HG03565 (cell line): ENCODE data around the gene FAM168B.
"Not testable (repeated sequence)": the region's sequence is repeated elsewhere in the genome, so short reads cannot be mapped to it uniquely, and the experiment has no call there.

Experiments used
- ATAC-seq: cut with Tn5 transposase; IDR thresholded peaks from one replicate; pipeline ENCODE4 v1.9.1; 2021; ENCODE audit warnings: mild to moderate bottlenecking, moderate library complexity; ENCODE audit not compliant: unreplicated experiment

Gene FAM168B, protein sequence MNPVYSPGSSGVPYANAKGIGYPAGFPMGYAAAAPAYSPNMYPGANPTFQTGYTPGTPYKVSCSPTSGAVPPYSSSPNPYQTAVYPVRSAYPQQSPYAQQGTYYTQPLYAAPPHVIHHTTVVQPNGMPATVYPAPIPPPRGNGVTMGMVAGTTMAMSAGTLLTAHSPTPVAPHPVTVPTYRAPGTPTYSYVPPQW

DNA sequence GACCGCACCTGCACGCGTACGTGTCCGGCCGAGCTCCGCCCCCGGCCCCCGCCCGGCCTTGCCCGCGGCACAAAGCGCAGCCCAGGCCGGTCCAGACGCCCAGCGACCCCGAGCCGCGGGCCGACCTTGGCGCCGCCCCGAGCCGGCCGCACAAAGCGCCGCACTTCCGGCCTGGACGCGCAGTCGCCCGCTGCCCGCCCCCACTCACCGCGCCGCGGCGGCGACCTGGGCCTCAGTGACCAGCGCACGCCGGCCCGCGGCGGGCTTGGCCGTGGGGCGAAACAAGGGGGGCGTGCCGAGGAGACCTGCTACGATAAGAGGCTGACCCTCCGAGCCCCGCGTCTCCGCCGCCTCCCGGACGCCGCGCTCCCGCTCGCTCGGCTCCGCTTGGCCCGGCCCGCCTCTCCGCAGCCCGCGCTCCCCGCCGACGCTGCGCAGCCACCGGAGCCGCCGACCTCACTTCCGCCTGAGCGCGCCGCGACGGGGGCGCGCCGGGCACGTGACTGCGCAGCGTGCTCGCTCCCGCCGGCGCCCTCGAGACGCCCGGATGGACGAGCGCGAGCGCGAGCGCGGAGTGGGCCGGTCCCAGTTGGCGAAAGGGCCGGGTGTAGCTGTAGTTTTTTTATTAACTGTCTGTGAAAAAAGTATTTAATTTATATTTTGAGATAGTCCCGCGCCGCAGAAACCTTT lies at the start of gene FAM168B:
Gene FAM168B (minus strand): TSS at position 455 of the 690 bp plus-strand sequence. CDS start 10,814 bp downstream, outside the sequence.
- ATAC-seq, result peak; percentile 79

DNA sequence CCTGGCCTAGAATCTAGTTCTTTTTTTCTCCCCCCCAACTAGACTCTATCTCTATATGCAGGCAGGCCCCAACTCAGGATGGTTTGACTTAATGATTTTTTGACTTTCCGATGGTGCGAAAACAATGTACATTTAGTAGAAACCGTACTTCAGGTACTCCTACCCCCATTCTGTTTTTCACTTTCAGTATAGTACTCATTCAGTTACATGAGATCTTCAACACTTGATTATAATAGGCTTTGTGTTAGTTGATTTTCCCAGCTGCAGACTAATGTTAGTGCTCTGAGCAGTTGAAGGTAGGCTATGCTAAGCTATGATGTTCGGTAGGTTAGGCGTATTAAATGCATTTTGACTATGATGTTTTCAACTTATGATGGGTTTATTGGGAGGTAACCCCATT lies 49.6 kb upstream of the FAM168B start:
- ATAC-seq, result no peak

DNA sequence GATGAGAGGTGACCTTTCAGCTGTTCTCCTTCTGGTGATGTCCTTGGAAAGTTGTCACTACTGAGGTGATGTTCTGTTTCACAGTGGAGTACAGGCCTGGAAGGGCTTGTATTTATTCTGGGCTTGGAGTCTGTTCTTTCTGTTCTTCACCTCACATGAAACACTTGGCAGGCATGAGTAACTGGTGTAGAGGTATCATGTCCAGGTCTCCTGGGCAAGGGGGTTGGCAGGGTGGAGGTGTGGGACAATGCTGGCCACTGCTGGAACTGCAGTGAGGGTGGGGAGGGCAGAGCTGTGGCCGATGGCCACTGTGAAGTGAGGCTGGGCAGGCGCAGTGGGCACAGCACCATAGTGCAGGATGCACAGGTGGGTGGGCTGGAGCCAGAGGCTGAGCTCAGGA lies 47.3 kb upstream of the FAM168B start:
- no peak for ATAC-seq

DNA sequence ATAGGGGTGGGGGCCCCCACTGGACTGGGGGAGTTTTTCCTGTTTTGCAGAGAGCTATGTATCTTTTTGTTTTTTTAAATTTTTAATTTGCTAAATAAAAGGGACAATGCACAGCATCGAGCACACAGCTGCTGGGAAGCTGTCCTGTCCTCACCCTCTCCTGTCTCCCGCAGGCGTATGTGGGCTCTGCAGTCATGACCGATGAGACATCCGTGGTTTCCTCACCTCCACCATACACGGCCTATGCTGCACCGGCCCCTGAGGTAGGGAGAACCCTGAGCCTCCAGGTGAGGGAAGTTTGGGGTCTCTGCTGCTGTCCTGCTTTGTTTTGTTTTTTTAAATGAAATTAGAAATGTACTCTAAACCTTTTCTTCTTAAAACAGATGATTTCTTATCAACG lies 39.5 kb upstream of the FAM168B start:
- ATAC-seq, result no peak

DNA sequence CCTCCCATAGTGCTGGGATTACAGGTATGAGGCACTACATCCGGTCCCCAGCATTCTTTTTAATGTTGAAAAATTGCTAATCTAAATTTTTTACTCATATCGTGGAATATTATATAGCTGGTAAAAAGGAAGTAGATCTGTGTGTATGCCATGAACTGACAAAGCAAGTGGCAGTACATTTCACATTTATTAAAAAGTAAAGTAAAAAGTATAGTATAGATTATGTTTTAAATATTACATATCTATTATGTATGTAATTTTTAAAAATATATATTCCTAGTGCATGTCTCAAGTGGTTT lies 37.0 kb upstream of the FAM168B start:
- ATAC-seq, result no peak

DNA sequence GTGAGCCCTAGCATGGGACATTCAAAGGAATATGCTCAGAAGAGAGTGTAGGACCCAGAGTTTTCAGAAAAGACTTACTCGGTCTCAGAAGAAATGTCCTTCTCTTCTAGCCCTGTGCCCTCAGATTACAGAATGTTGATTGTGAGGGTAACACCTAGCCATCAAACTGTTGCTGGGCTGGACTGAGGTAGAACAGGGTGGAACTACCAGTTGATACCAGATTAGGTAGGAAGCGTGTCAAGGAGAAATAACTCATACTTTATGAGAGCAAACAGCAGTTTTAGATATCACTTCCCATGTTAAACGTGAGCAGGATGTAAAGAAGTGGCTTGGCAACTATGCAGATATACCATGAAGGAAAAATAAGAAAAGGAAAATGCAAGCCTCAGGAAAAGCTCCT lies 34.7 kb upstream of the FAM168B start:
- no peak for ATAC-seq

DNA sequence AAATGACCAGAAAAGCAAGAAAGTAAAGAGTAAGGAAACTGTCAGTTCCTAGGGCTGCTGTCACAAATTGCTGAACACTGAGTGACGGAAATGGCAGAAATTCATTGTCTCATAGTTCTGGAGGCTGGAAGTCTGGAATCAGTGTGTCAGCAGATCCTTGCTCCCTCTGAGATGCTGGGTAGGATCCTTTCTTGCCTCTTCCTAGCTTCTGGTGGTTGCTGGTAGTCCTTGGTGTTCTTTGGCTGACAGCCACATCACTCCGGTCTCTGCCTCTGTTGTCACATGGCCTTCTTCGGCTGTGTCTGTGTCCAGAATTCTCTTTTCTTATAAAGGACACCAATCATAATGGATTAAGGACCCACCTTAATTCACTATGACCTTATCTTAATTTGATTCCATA lies 33.8 kb upstream of the FAM168B start:
- ATAC-seq, result no peak

DNA sequence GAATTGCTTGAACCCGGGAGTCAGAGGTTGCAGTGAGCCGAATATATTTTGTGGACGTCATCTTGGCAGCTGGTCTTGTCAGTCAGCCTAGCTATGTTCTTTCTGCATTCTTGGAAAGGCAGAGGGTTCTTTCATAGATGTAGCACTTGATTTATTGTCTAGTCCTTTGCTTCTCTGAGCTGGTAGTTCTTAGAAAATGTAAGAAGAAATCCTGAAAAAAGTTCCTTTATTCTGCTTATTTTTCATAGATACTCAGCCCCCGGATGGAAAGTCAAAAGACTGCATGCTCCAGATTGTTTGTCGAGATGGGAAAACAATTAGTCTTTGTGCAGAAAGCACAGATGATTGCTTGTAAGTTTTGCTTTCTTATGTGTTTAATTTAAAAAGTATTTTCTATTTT lies 33.2 kb upstream of the FAM168B start:
- ATAC-seq, result no peak

DNA sequence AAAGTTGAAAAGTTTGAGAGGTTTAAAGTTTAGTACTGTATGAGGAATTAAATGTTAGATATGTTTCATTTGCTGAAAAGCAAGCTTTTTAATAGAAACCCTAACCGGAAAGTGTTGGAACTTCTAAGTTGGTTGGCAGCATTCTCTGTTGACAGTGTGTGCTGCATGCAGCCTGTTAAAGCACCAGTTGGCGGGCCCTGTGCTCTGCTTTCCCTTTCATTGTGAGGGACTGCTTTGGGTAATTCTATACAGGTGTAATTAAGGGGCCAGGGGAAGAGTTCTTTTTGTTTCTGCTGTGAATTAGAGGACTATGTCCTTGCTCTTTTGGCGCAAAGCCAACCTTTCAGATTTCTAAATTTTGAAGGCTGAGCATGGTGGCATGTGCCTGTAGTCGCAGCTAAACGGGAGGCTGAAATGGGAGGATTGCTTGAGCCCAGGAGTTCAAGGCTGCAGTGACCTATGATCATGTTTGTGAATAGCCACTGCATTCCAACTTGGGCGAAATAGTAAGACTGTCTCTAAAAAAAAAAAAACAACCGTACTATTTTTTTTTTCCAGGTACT lies 32.0 kb upstream of the FAM168B start:
- ATAC-seq, result no peak

DNA sequence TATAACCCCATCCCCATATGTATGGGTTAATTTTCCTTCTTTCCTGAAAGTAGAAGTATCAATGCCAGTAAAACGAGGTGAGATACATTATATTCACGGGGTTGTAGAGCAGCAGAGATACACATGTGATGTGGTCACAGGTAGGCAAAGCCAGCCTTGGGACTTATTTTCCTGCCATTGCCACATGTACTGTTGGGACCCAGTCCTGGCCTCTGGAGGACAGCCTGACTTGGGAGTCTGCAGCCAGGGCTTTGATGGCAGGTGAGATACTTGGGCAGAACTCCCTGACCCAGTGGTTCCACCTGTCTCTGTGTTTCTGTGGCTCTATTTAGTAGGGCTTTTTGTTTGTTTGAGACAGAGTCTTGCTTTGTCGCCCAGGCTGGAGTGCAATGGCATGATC lies 29.9 kb upstream of the FAM168B start:
- ATAC-seq, result no peak

DNA sequence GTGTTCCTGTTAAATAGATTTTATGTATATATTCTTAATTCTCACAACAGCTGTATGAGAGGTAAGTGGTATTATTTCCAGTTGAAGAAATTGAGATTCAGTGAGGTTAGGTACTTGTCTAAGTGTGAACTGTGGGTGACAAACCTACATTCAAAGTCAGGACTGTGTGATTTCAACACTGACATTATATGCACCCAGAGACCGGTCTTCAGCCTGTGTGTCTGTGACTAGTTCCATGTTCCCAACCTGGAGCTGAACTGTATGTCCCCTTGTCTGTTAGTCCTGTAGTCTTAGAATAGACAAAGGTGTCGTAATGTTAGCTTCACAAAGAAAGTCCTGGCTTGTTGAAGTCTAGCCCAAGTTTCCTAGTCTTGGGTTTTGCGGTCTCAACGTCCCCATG lies 29.2 kb upstream of the FAM168B start:
- no peak for ATAC-seq

DNA sequence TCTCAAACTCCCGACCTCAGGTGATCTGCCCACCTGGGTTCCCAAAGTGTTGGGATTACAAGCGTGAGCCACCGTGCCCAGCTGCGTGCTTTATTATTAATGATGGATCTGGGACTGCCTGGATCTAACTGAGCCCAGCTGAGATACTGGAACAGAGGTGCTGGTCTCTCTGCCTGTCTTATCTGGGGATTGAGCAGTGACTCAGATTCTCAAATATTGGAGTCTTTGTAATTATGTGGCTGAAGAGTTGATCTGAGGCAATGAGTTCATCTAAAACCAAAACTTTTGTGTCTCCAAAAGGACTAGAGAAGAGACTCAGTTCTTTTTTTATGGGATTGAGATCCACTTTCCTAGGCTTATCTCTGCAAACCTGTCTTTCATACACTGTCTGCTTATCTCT lies 28.2 kb upstream of the FAM168B start:
- no peak for ATAC-seq

DNA sequence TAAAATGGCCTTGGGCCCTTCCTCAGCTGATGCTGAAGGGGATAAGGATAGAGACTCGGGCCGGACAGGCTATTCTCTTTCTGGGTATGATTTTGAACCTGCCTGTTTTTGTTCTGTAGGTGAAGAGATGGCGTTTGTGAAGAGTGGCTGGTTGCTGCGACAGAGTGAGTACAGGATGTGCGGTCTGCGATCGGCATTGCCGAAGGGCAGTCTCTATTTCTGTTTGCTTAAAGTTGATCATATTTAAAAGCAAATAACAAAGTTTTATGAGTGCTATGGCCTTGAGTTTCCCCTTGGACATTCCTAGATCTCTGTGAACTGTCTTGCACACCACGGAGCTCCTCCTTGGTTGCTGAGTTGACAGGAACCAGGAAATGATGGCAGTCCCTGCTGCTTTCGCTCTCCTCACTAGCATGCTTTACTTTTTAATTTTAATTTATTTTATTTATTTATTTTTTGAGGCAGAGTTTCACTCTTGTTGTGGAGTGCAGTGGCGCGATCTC lies 27.6 kb upstream of the FAM168B start:
- no peak for ATAC-seq

DNA sequence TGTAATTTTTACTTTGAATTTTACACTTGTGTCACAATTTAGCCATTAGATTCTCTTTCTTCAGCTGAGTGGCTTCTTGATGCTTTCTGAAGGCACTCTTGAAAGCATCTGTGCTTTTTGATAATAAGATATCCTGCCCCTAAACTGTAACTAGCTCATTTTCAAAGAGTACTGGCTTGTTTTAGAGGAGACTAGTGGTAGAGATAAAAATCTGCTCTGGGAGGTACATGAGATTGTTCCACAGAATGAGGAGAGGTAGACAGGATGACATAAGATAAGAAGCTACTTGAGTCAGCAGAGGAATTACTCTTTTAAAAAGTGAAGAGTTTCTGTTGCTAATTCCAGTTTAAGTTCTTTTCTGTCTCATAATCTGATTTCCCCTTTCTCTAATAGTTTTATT lies 22.5 kb upstream of the FAM168B start:
- no peak for ATAC-seq

DNA sequence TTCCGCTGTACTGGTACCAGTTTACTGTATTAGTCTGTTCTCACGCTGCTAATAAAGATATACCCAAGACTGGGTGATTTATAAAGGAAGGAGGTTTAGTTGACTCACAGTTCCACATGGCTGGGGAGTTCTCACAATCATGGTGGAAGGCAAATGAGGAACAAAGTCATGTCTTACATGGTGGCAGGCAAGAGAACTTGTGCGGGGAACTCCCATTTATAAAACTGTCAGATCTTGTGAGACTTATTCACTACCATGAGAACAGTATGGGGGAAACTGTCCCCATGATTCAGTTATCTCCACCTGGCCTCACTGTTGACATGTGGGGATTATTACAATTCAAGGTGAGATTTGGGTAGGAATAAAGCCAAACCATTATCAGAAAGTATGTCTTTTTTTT lies 21.7 kb upstream of the FAM168B start:
- not testable (repeated sequence) for ATAC-seq

DNA sequence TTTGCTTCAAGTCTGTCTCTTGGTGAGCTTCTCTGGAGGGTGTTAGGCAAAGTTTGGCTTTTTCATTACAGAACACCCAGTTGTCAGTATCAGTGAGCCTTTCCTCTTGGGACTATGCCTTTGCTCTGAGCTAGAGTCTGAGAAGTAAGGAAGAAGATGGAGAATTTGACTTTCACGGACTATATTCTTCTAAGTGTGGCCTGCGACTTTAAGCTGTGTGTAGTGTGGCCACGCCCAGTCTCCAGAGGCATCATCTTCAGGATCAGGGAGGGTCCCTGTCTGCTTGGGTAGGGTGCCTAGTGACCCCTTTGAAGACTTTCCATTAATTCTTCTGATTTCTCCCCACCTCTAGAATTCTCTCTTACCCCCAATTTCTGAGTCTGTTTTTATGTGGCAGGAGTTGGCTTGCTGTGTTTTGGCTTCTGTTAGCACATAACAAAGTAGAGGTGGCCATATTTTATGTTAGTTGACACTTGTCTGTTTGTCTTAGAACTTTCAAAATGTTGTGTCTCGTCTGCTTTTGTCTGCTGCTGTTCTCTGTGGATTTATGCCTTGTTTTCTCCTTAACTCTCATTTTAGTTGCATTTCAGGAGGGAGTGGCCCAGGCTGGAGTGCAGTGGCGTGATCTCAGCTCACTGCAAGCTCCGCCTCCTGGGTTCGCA lies 20.4 kb upstream of the FAM168B start:
- ATAC-seq, result no peak

DNA sequence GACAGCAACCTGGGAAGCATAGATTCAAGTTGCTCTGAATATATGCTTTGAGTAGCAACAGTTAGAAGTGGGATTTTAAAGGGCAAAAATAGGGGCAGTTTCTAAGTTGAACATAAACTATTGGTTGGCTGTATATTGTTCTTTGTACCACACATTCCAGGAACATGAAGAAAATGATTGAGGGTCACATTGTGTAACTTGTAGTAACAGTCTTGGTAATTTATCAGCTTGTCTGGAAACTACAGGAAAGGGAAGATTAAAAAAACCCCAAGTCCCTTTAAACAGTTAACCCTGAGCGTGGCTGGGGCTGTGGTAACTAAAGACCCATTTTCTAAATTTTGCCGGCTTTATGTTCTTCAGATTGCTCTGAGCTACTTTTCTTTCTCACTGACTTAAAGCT lies 19.3 kb upstream of the FAM168B start:
- no peak for ATAC-seq

DNA sequence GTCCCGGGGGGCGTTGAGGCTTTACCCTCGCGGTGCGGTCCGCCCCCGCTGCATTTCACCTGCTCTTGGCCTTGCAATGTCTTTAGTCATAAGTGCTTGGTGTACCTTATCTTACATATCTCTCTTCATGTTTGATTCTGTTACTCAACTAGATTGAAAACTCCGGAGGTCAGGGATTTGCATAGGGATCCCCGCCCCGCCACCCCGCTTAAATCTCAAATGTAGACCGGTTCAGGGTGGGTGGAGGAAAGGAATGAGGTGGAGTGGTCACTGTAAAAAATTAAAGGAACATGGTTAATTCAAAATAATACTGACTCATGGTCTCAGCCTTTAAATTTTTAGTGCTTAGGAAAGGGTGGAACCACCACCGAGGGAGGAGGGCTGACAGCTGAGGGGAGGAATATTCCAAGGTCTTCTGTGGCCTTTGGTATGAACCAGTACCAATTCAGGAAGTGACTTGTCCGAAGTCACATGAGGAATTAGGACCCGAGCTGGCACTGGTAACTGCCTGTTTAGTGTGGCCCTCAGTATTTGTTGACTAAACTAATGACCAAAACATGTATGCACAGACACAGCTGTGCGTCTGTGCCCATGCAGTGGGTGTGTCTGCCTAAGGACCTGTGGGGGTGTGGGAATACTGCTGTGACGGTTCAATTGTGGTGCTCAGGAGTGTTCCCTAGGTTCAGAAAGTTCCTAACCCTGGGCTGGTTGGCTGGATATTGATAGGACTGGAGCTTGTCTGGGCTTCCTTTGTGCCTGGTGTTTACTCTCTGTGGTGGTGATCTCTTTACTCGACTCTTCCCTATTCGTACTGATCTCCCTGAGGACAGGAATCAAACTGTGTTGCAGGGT lies 12.9 kb upstream of the FAM168B start:
- ATAC-seq, result no peak

DNA sequence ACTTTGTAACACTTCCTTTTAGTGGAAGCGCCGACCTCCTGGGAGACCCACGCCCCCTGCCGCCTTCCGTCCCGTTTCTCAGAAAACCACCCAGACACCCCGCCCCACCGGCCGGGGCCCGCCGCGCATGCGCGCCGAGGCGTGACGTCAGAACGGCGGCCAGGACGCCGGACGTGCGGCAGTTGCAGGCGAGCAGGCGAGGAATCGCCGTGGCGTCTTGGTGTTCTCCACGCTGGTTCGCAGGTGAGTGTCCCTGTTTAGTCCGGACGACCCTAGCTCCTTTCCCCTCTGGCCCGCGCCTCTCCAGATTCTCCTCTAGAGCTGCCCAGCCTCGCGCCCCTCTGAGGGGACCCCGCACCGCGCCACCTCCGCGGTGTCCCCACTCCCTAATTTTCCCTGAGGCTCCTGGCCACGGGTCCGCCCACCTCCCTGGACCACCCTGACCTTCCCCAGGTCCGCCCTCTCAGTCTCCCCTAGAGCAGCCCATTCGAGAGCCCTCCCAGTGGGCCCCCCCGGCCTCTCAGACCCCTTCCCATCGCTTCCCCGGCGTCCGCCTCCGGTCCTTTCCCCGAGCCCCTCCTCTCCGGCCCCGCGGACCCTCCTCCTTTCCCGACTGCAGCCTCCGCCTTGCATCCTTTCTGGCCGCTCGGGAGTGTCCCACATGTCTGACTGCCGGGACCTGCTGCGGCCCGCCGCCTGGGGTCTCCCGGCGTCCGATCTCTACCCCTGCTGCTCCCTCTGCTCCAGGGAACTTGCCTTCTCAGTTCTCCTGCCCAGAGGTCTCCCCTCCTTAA lies 12.1 kb upstream of the FAM168B start, which contains the start of gene PLEKHB2:
Gene PLEKHB2 (plus strand): TSS at position 181 of the 794 bp plus-strand sequence. CDS start 15,606 bp downstream, outside the sequence.
- ATAC-seq, result peak; percentile 66

DNA sequence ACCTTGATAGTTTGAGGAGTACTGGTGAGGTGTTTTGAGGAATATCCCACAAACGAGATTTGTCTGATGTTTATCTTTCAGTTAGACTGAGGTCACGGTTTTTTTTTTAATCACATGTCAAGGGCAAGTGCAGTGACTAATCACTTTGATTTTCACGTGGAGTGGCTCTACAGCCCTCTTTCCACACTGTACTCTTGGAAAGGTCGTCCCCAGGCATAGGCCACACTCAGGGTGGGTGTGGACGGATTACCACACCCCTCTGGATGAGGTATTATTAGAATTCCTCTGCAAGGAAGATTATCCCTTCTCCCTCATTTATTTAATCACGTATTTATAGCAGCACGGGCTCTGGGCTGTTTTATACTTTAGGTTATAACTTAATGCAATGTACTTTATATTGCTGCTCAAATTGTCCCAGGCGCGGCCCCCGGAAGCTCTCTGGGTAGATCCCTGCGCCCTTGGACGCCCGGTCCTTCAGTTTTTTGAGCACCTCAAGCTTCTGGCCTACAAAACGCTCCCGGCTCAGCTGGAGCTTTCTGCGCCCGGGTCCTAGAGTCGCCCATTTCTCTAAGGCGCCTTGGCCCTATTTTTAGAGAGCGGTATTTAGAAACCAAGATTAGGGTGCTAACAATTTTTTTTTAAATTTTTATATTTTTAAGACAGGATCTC lies 11.4 kb upstream of the FAM168B start:
- ATAC-seq, result peak; percentile 50
